OCI-M2 (cell line): ENCODE data around the gene MBD5.

Experiments
- DNase-seq: peaks from one replicate; lab custom pipeline; 2025; ENCODE audit not compliant: unreplicated experiment; lab: John Stamatoyannopoulos, UW

The MBD5 gene

DNA sequence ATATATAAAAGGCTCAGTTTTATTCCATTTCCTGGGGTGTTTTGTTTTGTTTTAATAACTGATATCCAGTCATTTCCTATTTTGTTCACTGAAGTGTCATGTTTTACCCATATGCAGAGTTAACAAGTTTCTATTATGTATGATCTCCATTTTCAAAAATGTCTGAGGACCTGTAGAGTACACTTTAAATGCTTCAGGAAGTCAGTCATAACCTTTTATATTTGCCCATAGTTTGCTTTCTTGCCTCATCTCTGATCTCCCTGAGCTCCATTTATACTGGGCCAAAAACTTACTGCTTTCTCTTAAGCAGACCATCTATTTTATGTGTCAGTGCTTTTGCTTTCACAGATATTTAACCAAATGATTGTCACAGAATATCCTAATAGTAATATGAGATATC lies 278.7 kb downstream of the MBD5 start:
- DNase-seq, result no peak

DNA sequence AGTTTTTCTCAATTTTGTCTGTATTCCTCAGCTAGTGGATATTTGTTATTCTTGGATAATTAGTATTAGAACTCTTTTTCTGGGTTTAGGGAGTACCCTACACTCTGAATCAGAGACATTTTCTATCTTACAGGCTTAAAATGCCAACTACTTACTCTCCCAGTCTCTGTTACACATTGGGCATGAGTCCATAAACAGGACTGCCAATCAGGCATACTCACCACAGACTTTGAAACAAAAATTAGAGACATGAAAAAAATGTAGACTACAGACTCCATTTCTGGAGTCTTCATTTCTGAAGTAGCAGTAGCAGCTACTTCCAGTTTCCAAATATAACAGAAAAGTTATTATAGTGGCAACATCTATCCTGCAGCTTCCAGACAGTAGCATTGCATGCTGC lies 279.7 kb downstream of the MBD5 start:
- DNase-seq, result no peak

DNA sequence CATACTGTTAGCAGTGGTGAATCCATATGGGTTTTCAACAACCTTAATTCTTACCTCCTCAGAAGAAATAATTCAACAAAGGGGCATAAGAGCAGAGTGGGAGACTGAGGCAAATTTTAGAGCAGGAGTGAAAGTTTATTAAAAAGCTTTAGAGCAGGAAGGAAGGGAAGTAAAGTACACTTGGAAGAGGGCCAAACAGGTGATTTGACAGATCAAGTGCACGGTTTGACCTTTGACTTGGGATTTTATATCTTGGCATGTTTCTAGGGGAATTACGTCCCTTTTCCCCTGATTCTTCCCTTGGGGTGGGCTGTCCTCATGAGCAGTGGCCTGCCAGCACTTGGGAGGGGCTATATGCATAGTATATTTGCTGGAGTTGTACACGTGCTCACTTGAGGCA lies 280.5 kb downstream of the MBD5 start:
- no peak for DNase-seq

DNA sequence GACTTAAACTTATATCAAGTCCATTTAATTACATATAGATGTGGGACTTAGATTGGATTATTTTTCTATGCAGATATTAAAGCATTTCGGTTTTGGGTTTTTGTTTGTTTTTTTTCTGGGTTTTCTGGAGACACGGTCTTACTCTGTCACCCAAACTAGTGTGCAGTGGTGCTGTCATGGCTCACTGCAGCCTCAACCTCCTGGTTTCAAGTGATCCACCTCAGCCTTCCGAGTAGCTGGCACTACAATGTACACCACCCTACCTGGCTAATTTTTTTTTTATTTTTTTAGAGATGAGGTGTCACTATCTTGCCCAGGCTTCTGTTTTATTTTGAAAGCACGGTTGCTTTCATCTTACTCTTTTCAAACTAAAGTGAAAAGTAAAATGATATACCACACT lies 281.6 kb downstream of the MBD5 start:
- no peak for DNase-seq

DNA sequence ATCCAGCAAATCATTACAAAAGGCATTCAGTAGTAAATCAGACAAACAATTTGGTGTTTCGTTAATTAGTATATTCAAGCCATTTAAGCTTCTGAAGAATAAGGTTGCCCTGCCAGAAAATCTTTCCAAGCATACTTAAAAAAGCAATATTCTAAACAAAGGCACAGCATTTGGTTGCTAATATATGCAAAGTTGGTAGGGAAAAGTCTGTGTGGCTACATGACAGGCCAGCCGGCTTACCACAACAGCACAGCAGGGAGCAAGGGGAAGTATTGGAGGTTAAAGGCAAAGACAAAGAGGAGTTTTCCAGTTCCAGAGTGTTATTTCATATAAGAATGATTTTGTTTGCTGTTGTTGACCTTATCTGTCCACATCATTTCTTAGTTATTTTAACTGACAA lies 282.3 kb downstream of the MBD5 start:
- DNase-seq, result no peak

DNA sequence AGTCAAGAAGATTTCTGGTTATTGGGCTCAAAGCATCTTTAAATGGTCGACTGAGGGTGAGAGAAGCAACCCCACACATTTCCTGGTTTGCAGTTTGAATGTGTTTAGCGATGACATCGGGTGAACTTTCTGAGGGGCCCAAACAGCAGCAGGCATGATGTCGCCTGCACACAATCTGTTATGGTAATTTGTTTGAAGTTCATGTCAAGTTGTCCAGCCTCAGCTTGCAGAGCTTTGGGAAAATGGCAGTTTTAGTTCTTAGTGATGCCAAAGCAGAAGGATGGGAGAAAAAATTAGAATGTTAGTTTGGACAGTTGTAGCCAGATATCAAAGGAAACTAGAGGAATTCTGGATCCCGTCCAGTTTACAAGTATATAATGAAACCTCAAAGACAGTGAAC lies 284.6 kb downstream of the MBD5 start:
- DNase-seq, result no peak

DNA sequence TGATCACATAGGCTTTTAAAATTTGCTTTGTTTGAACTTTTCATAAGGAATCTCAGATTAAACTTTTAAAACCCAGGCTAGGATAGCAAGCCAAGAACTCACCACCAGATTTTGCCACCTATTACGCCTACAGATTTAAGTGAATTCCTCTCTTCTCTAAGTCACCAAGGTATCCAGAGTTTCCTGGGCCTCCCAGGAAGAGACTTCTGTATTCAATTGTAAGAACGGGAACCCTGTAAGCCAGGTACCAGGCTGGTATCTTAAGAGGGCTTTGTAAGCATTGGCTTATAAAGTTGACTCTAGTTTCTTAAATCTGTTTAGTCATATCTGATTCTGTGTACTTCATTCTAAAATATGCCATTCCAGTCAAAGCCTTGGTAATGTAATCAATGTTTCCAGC lies 285.1 kb downstream of the MBD5 start:
- DNase-seq, result no peak

DNA sequence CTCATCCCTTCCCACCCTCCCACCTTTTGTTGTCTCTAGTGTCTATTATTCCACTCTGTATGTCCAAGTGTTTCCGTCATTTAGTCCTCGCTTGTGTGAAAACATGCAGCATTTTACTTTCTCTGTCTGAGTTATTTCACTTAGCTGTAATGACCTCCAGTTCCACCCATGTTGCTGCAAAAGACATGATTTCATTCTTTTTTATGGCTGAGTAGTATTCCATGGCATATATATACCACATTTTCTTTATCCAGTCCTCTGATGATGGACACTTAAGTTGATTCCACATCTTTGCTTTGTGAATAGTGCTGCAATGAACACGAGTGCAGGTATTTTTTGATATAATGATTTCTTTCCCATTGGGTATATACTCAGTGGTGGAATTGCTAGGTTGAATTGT lies 296.7 kb downstream of the MBD5 start:
- no peak for DNase-seq

DNA sequence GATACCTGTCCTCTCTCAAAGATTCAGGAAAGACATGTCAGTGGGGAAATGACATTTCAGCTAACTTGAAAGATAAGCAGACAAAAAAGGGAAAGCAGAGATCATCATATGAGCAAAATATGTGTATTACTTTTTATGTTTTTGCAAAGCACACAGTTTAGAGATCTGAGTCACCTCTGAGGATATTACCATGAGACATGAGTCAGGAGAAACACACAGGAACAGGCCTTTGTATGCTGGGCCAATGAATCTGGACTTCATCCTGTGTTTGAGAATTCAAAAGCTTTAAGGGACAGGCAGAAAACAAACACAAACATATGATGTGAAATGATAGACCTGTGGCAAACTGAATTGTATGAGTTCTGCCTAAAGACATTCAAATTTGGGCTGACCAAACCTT lies 317.6 kb downstream of the MBD5 start:
- no peak for DNase-seq

DNA sequence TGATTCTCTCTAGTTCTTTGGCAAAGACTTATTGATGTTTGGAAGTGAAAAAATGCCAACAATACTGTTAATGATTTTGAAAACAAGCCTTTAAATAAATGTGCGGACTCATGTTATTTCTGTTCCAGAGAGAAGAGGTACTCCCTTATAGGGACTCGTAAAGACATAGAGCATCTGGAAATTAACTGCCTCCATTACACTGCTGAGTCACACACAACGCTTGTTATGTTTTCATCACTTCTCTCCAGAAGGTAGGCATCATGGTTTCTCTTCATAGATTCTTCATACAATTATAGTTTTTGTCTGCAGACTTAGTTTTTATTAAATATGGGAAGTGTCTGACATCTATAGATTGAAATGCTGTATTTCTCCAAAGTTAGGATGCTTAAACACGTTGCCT lies 321.2 kb downstream of the MBD5 start:
- DNase-seq, result no peak

DNA sequence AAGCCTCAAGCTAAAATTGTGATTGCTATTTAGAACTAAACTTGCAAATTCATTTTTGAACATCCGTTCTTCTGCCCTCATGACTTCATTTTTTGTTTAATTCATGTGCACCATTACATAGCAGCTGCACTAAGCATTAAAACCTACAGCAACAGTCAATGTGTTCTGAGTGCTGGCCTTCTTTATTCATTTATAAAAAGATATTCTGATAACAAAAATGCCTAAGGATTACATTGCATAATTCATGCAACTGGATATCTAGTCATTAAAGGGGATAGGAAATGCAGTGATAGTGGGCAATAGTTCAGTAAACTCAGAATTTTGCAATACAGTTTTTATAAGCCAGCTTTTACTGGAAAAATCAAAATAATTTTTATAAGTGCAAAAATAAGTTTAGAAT lies 329.3 kb downstream of the MBD5 start:
- DNase-seq, result no peak

DNA sequence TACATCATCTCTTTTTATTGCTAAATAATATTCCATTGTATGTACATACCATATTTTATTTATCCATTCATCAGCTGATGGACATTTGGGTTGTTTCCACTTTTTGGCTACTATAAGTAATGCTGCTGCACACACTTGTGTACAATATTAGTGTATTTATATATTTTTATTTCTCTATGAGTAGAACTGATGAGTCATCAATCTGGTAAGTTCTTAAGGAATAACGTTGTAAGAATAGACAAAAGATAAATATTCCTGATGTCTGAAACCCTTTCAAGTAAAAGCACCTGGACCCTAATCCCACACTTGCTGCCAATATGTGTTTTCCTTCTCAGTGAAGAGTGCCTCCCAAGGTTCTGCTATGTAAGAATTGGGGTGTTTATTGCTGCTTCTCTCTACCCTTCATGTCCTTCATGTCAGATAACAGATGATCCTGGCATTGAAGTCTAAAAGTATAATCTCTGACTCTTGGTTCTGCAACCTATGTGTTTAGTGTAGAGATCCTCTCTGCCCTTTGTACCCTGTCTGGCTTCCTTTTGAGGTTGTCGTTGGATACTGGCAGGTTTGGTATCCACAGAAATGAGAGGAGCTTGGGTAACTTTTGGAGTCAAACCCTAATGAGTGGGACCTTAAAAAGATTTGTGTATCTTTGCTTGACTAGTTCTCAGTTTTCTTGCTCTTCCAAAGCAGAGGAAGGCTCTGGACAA lies 330.7 kb downstream of the MBD5 start:
- no peak for DNase-seq

DNA sequence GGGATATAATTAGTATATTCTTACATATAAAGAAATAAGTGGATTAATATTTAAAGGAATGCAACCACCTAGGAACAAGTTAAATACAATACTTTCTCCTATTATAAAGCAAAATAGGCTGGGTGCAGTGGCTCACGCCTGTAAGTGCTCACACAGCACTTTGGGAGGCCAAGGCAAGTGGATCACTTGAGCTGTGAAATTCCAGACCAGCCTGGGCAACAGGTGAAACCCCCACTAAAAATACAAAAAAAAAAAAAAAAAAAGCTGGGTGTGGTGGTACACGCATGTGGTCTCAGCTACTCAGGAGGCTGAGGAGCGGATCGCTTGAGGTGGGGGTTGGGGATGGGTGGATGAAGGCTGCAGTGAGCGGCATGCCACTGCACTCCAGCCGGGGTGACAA lies 337.5 kb downstream of the MBD5 start:
- DNase-seq, result no peak

DNA sequence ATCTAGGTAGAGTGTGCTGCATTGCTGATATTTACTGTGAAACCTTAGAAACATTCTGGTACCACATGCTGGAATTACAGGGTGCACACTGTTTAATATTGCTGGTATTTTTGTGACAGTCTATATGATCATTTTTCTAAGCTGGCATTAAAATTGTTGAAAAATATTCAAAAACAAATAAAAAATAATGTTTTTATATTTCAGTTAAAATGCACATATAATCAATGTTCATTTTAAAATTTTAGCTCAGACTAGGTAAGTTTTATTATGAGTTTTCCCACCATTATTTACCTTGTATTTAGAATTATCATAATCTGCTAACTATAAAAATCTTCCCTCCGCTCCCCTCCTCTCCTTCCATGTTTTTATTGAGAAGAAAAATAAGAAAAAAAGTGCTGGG lies 339.8 kb downstream of the MBD5 start:
- DNase-seq, result no peak

DNA sequence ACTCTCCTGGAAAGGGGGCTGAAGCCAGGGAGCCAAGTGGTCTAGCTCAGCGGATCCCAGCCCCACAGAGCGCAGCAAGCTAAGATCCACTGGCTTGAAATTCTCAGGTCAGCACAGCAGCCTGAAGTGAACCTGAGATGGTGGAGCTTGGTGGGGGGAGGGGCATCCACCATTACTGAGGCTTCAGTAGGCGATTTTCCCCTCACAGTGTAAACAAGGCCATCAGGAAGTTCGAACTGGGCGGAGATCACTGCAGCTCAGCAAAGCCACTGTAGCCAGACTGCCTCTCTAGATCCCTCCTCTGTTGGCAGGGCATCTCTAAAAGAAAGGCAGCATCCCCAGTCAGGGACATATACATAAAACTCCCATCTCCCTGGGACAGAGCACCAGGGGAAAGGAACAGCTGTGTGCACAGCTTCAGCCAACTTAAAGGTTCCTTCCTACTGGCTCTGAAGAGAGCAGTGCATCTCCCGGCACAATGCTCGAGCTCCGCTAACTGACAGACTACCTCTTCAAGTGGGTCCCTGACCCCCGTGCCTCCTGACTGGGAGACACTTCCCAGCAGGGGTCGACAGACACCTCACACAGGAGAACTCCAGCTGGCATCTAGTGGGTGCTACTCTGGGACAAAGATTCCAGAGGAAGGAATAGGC lies 341.4 kb downstream of the MBD5 start:
- no peak for DNase-seq

DNA sequence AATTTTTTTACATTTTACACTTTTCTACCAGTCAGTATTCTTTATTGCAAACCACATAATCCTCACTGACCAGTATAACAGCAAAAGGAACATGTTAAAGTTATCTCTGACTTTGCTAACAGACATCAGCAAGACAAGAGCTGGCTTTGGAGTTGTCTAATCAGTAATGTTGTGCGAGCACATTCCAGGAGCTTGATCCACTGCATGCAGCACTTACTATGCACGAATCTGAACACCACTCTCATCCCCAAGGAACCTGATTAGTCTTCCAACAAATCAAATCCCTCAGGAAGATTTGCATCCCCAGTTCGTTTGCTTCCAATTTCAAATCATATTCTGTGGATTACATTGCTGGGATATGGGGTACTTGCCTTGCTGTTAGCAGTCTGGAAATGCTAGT lies 354.3 kb downstream of the MBD5 start:
- no peak for DNase-seq

DNA sequence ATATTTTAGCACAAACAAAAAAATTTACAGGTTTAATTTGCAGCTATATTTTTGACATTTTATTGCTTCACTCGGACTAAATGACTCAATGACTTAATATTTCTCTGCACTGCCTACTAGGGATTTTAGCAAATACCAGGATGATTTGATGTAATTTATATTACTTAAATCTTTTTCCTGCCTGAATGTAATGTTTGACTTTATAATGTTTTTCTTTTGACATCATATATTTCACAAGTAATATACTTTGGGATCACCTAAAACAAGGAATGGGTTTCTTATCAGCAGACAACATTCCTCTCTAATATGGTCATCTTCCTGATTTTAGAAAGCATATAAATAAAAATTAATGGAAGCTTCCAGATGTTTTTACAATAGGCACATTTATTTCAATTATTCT lies 370.4 kb downstream of the MBD5 start:
- DNase-seq, result no peak

DNA sequence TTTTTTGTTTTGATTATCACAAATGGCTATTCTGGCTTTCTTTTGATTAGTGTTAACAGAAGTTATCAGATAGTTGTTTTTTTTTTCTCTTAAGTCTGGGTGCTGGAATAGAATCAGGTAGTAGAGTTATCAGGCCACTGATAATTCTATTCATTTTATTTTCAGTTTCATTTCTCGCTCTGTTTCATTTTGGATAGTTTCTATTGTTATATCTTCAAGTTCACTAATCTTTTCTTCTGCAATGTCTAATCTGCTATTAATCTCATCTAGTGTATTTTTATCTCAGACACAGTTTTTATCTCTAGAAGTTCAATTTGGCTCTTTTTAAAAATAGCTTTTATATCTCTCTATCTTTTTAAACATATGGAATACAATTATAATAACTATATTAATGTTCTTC lies 381.9 kb downstream of the MBD5 start:
- no peak for DNase-seq

DNA sequence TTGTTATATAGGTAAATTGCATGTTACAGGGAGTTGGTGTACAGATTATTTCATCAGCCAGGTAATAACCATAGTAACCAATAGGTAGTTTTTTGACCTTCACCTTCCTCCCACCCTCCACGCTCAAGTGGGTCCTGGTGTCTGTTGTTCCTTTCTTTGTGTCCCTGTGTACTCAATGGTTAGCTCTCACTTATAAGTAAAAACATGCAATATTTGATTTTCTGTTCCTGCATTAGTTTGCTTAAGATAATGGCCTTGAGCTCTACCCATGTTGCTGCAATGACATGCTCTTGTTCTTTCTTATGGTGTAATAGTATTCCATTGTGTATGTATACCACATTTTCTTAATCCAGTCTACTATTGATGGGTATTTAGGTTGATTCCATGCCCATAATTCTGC lies 390.0 kb downstream of the MBD5 start:
- no peak for DNase-seq

DNA sequence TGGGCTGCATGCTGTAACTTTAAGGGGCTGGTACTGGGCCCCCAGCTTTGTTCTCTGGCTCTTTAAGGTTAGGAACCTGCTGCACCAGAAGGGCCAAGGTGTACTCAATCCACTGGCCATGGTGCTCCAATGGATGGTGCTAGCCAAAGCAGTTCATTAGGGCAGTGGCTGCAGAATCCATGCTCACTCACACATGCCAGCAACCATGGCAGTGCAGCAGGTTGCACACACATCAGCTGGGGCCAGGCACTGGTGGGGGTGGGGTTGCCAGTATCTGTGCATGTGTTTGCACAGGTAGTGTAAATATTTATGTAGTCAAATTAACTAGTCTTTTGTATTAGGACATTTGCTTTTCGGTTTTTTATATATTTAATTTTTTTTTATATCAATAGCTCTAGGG lies 395.4 kb downstream of the MBD5 start:
- DNase-seq, result no peak

DNA sequence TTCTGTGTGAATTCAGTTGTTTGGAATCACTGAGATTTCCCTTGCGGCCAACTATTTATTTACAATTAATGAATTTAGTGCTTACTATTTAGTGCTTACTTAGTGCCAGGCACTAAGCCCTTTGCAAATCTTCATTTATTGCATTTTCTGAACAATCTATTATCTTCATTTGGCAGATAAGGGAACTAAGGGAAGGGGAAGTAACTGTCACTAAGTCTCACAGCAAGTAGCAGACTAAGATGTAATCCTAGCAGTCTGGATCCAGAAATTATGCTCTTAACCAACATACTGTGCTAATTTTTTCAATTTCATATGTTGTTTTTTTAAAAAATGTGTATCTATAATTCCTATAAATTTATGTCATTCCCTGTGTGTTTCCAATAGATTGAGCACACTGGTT lies 409.2 kb downstream of the MBD5 start:
- DNase-seq, result no peak

DNA sequence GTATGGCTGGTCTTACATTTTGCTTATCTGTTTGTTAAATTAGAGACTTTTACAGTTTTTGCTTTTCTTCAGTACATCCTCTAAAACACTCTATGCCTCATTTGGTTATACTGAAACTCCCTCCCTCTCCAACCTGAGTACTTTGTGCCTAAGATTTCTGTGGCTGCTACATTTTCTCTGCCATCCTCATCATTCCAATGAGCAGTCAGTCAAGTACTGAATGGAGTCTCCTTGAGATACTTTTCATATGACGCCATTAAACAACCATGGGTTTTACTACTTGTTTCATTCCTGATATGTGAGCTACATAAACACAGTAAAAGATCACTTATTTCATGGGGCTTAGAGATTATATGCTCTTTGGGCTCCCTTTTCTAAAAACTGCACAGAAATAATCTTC lies 427.0 kb downstream of the MBD5 start:
- no peak for DNase-seq

DNA sequence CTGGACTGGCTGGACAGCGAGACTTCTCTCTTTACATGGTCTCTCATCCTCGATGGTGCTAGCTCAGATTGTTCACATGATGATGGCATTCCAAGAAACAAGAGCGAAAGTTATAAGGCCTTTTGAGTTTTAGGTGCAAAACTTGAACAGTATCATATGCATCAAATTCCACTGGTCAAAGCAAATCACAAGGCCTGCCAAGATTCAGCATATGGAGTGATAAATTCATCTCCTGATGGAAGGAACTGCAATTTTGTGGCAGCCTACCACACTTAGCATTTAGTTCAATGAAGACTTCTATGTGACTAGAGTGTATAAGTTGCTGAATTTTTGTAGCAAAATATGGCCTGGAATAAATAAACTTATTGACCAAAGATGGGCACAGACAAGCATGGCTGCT lies 429.6 kb downstream of the MBD5 start:
- no peak for DNase-seq
